ENCODE data around the gene HCN1. TPM values are rescaled to one million over a fixed set of nuclear protein-coding genes. Genes with fewer than 3 reads are reported as not detected.
"Not testable (repeated sequence)": the region's sequence is repeated elsewhere in the genome, so short reads cannot be mapped to it uniquely, and the experiment has no call there.

HCN1 gene
- total and polyA plus RNA-seq, 9 donors = 1.1 to 5.5 (median 2.9) TPM

GRCh38 chr5:45542421-45542820 lies 153.8 kb downstream of the HCN1 start:
- Histone ChIP-seq H3K36me3 (ENCODE audit: control insufficient read depth, insufficient read depth, low read length) (no peaks in the 10 kb centered on the region), H3K9me3 (replicated peaks; ENCODE audit: control insufficient read depth, low read depth, low read length) (no peaks in the 10 kb centered on the region), H3K27me3 (ENCODE audit: control insufficient read depth, insufficient read depth, low read length) (no peaks in the 10 kb centered on the region), H3K27ac (ENCODE audit: low read length) (no peak overlapping the region), H3K4me1 (ENCODE audit: control insufficient read depth, insufficient read depth, low read length) (no peaks in the 10 kb centered on the region), H3K4me3 (ENCODE audit: low read length) (no peak overlapping the region)
- no CpG with 5 or more reads among the region's 3 CpGs for WGBS (ENCODE audit: insufficient coverage)
- no peak for DNase-seq

- no CpG with 5 or more reads among the region's 1 CpG for WGBS (ENCODE audit: insufficient coverage)
- Histone ChIP-seq H3K4me1 (ENCODE audit: control insufficient read depth, insufficient read depth, low read length) (no peaks in the 10 kb centered on the region), H3K27ac (ENCODE audit: low read length) (no peak overlapping the region), H3K4me3 (ENCODE audit: low read length) (no peak overlapping the region), H3K36me3 (ENCODE audit: control insufficient read depth, insufficient read depth, low read length) (no peaks in the 10 kb centered on the region), H3K9me3 (replicated peaks; ENCODE audit: control insufficient read depth, low read depth, low read length) (no peaks in the 10 kb centered on the region), H3K27me3 (ENCODE audit: control insufficient read depth, insufficient read depth, low read length) (no peaks in the 10 kb centered on the region)
- no peak for DNase-seq
These were observed 162.5 kb downstream of the HCN1 start for GRCh38 chr5:45533663-45534062.

GRCh38 chr5:45532826-45533624 lies 163.2 kb downstream of the HCN1 start:
- Histone ChIP-seq H3K27me3 (ENCODE audit: control insufficient read depth, insufficient read depth, low read length) (no peaks in the 10 kb centered on the region), H3K4me3 (ENCODE audit: low read length) (no peak overlapping the region), H3K27ac (ENCODE audit: low read length) (no peak overlapping the region), H3K9me3 (replicated peaks; ENCODE audit: control insufficient read depth, low read depth, low read length) (no peaks in the 10 kb centered on the region), H3K4me1 (ENCODE audit: control insufficient read depth, insufficient read depth, low read length) (no peaks in the 10 kb centered on the region), H3K36me3 (ENCODE audit: control insufficient read depth, insufficient read depth, low read length) (no peaks in the 10 kb centered on the region)
- WGBS (ENCODE audit: insufficient coverage) = no CpG with 5 or more reads among the region's 4 CpGs
- no peak for DNase-seq

- Histone ChIP-seq H3K9me3 (replicated peaks; ENCODE audit: control insufficient read depth, low read depth, low read length) (no peaks in the 10 kb centered on the region), H3K4me3 (ENCODE audit: low read length) (no peak overlapping the region), H3K4me1 (ENCODE audit: control insufficient read depth, insufficient read depth, low read length) (no peaks in the 10 kb centered on the region), H3K27me3 (ENCODE audit: control insufficient read depth, insufficient read depth, low read length) (no peaks in the 10 kb centered on the region), H3K36me3 (ENCODE audit: control insufficient read depth, insufficient read depth, low read length) (no peaks in the 10 kb centered on the region), H3K27ac (ENCODE audit: low read length) (no peak overlapping the region)
- WGBS (ENCODE audit: insufficient coverage) = no CpG with 5 or more reads among the region's 2 CpGs
- peak; percentile 37 for DNase-seq
These were observed 175.1 kb downstream of the HCN1 start for GRCh38 chr5:45521067-45521466.

- H3K4me3 ChIP-seq (ENCODE audit: low read length) = no peak overlapping the region
- no peaks in the 10 kb centered on the region for H3K27me3 ChIP-seq (ENCODE audit: control insufficient read depth, insufficient read depth, low read length)
- H3K27ac ChIP-seq (ENCODE audit: low read length) = no peak overlapping the region
- H3K36me3 ChIP-seq (ENCODE audit: control insufficient read depth, insufficient read depth, low read length) = no peaks in the 10 kb centered on the region
- no CpG with 5 or more reads among the region's 1 CpG for WGBS (ENCODE audit: insufficient coverage)
- no peaks in the 10 kb centered on the region for H3K9me3 ChIP-seq (replicated peaks; ENCODE audit: control insufficient read depth, low read depth, low read length)
- H3K4me1 ChIP-seq (ENCODE audit: control insufficient read depth, insufficient read depth, low read length) = no peaks in the 10 kb centered on the region
- no peak for DNase-seq
These were observed 183.7 kb downstream of the HCN1 start for GRCh38 chr5:45512521-45512920.

- Histone ChIP-seq H3K4me3 (ENCODE audit: low read length) (no peak overlapping the region), H3K36me3 (ENCODE audit: control insufficient read depth, insufficient read depth, low read length) (no peaks in the 10 kb centered on the region), H3K9me3 (replicated peaks; ENCODE audit: control insufficient read depth, low read depth, low read length) (no peaks in the 10 kb centered on the region), H3K27ac (ENCODE audit: low read length) (no peak overlapping the region), H3K27me3 (ENCODE audit: control insufficient read depth, insufficient read depth, low read length) (no peaks in the 10 kb centered on the region), H3K4me1 (ENCODE audit: control insufficient read depth, insufficient read depth, low read length) (no peaks in the 10 kb centered on the region)
- no peak for DNase-seq
- WGBS (ENCODE audit: insufficient coverage) = no CpG with 5 or more reads among the region's 2 CpGs
These were observed 186.8 kb downstream of the HCN1 start for GRCh38 chr5:45509371-45509770.

GRCh38 chr5:45508135-45508534 lies 188.0 kb downstream of the HCN1 start:
- Histone ChIP-seq H3K27me3 (ENCODE audit: control insufficient read depth, insufficient read depth, low read length) (no peaks in the 10 kb centered on the region), H3K9me3 (replicated peaks; ENCODE audit: control insufficient read depth, low read depth, low read length) (no peaks in the 10 kb centered on the region), H3K4me1 (ENCODE audit: control insufficient read depth, insufficient read depth, low read length) (no peaks in the 10 kb centered on the region), H3K36me3 (ENCODE audit: control insufficient read depth, insufficient read depth, low read length) (no peaks in the 10 kb centered on the region), H3K27ac (ENCODE audit: low read length) (no peak overlapping the region), H3K4me3 (ENCODE audit: low read length) (no peak overlapping the region)
- peak; percentile 14 for DNase-seq
- no CpG with 5 or more reads among the region's 1 CpG for WGBS (ENCODE audit: insufficient coverage)

GRCh38 chr5:45507178-45507577 lies 189.0 kb downstream of the HCN1 start:
- H3K4me3 ChIP-seq (ENCODE audit: low read length) = no peak overlapping the region
- DNase-seq = peak; percentile 67
- no peak overlapping the region for H3K27ac ChIP-seq (ENCODE audit: low read length)
- no peaks in the 10 kb centered on the region for H3K9me3 ChIP-seq (replicated peaks; ENCODE audit: control insufficient read depth, low read depth, low read length)
- no CpG with 5 or more reads among the region's 1 CpG for WGBS (ENCODE audit: insufficient coverage)
- H3K36me3 ChIP-seq (ENCODE audit: control insufficient read depth, insufficient read depth, low read length) = no peaks in the 10 kb centered on the region
- no peaks in the 10 kb centered on the region for H3K27me3 ChIP-seq (ENCODE audit: control insufficient read depth, insufficient read depth, low read length)
- no peaks in the 10 kb centered on the region for H3K4me1 ChIP-seq (ENCODE audit: control insufficient read depth, insufficient read depth, low read length)

GRCh38 chr5:45499006-45499405 lies 197.2 kb downstream of the HCN1 start:
- not testable (repeated sequence) for H3K9me3 ChIP-seq (replicated peaks; ENCODE audit: control insufficient read depth, low read depth, low read length); DNase-seq; H3K27ac ChIP-seq (ENCODE audit: low read length); H3K4me1 ChIP-seq (ENCODE audit: control insufficient read depth, insufficient read depth, low read length); H3K4me3 ChIP-seq (ENCODE audit: low read length); H3K27me3 ChIP-seq (ENCODE audit: control insufficient read depth, insufficient read depth, low read length); H3K36me3 ChIP-seq (ENCODE audit: control insufficient read depth, insufficient read depth, low read length)
- WGBS (ENCODE audit: insufficient coverage) = 96% methylated on average over 11 of the region's 11 CpGs

GRCh38 chr5:45491368-45491767 lies 204.8 kb downstream of the HCN1 start:
- Histone ChIP-seq H3K36me3 (ENCODE audit: control insufficient read depth, insufficient read depth, low read length) (no peaks in the 10 kb centered on the region), H3K9me3 (replicated peaks; ENCODE audit: control insufficient read depth, low read depth, low read length) (no peaks in the 10 kb centered on the region), H3K27me3 (ENCODE audit: control insufficient read depth, insufficient read depth, low read length) (no peaks in the 10 kb centered on the region), H3K4me1 (ENCODE audit: control insufficient read depth, insufficient read depth, low read length) (no peaks in the 10 kb centered on the region), H3K4me3 (ENCODE audit: low read length) (no peak overlapping the region), H3K27ac (ENCODE audit: low read length) (no peak overlapping the region)
- WGBS (ENCODE audit: insufficient coverage) = 93% methylated on average over 3 of the region's 3 CpGs
- no peak for DNase-seq

- no peak overlapping the region for H3K4me3 ChIP-seq (ENCODE audit: low read length)
- H3K4me1 ChIP-seq (ENCODE audit: control insufficient read depth, insufficient read depth, low read length) = no peaks in the 10 kb centered on the region
- WGBS (ENCODE audit: insufficient coverage) = 67% methylated on average over 1 of the region's 2 CpGs
- no peaks in the 10 kb centered on the region for H3K9me3 ChIP-seq (replicated peaks; ENCODE audit: control insufficient read depth, low read depth, low read length)
- no peaks in the 10 kb centered on the region for H3K36me3 ChIP-seq (ENCODE audit: control insufficient read depth, insufficient read depth, low read length)
- H3K27ac ChIP-seq (ENCODE audit: low read length) = no peak overlapping the region
- DNase-seq = no peak
- H3K27me3 ChIP-seq (ENCODE audit: control insufficient read depth, insufficient read depth, low read length) = no peaks in the 10 kb centered on the region
These were observed 211.4 kb downstream of the HCN1 start for GRCh38 chr5:45484781-45485180.
